ENCODE measurements around the gene ZSWIM6.

DNA sequence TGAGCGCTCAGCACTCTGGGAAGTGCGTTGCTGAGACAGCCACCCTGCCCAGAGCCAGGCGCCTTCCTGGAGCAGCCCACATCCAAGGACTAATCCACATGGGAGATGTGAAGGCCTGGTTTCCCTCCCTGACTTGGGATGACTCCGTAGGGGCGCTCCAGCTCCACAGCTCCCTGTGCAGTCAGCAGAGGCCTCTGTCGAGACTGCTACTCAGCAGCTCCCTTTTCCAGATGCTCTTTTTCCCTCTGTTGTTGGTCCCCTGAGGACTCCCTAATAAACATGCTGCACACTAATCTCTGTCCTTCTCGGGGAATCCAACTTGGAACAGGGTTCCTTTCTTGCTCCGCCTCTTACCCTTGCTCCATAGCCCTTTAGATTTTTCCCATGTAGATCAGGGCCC is 237.3 kb downstream of the ZSWIM6 start:
- TF ChIP-seq, protein P1, sequence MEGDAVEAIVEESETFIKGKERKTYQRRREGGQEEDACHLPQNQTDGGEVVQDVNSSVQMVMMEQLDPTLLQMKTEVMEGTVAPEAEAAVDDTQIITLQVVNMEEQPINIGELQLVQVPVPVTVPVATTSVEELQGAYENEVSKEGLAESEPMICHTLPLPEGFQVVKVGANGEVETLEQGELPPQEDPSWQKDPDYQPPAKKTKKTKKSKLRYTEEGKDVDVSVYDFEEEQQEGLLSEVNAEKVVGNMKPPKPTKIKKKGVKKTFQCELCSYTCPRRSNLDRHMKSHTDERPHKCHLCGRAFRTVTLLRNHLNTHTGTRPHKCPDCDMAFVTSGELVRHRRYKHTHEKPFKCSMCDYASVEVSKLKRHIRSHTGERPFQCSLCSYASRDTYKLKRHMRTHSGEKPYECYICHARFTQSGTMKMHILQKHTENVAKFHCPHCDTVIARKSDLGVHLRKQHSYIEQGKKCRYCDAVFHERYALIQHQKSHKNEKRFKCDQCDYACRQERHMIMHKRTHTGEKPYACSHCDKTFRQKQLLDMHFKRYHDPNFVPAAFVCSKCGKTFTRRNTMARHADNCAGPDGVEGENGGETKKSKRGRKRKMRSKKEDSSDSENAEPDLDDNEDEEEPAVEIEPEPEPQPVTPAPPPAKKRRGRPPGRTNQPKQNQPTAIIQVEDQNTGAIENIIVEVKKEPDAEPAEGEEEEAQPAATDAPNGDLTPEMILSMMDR (IDR thresholded peaks at IDR 0.05; ENCODE audit: low read length), result no peak
- TF ChIP-seq EZH2 (optimal IDR thresholded peaks at IDR 0.05; ENCODE audit: low read depth, low read length), result no peak
